IMR-90 (cell line): Measurements from ENCODE around the gene AMPD2. TPM values are rescaled to one million over a fixed set of nuclear protein-coding genes. Genes with fewer than 3 reads are reported as not detected.

Experiments
- ATAC-seq: fragments of 200-7000 bp; cut with Tn5 transposase; 2 replicates; pipeline ENCODE4 v1.9.1; 2020; ENCODE audit warnings: low read depth, mild to moderate bottlenecking, moderate library complexity
- BruUV-seq: library from RNA; stranded (reverse); fragments of 400-500 nt; replicated peaks from 2 replicates; lab custom pipeline; 2021; lab: Mats Ljungman, UMichigan
- CTCF ChIA-PET: fragments of 300-600 bp; formaldehyde crosslinking; extraction: SDS; loops from one replicate; lab custom pipeline; 2021; ENCODE audit warnings: antibody characterized with exemption; lab: Yijun Ruan, JAX
- POLR2A ChIA-PET: fragments of 300-600 bp; sonication (Branson Sonifier 250); formaldehyde crosslinking; loops from one replicate; lab custom pipeline; 2022; ENCODE audit warnings: antibody characterized with exemption; ENCODE audit not compliant: unreplicated experiment; lab: Charles Lee
- DNase-seq: peaks from one replicate; pipeline ENCODE4 v3.0.0; 2013
- H2AFZ ChIP-seq: replicated peaks from 2 replicates; pipeline ENCODE3; 2013; ENCODE audit warnings: low read length, mild to moderate bottlenecking; ENCODE audit not compliant: poor library complexity
- H2AK5ac ChIP-seq: 2 replicates; pipeline ENCODE4 v1.6.1; 2013; ENCODE audit warnings: low read depth, low read length, inconsistent platforms
- H2AK9ac ChIP-seq: replicated peaks from 2 replicates; pipeline ENCODE3; 2013; ENCODE audit warnings: mild to moderate bottlenecking, low read depth, low read length, moderate library complexity; ENCODE audit not compliant: poor library complexity
- H2BK120ac ChIP-seq: 2 replicates; pipeline ENCODE4 v1.6.1; 2013; ENCODE audit warnings: low read depth, low read length, inconsistent platforms
- H2BK15ac ChIP-seq: 3 replicates; pipeline ENCODE4 v1.6.1; 2013; ENCODE audit warnings: low read depth, low read length, inconsistent platforms
- H2BK20ac ChIP-seq: 2 replicates; pipeline ENCODE4 v1.6.1; 2013; ENCODE audit warnings: low read depth, mild to moderate bottlenecking, inconsistent platforms, low read length, moderate library complexity
- H2BK5ac ChIP-seq: 2 replicates; pipeline ENCODE4 v1.6.1; 2013; ENCODE audit warnings: mild to moderate bottlenecking, low read depth, low read length, inconsistent platforms; ENCODE audit not compliant: poor library complexity, severe bottlenecking
- H3K14ac ChIP-seq: replicated peaks from 2 replicates; pipeline ENCODE4 v1.6.1; 2013; ENCODE audit warnings: low read depth, low read length, inconsistent platforms
- H3K18ac ChIP-seq: 2 replicates; pipeline ENCODE4 v1.6.1; 2013; ENCODE audit warnings: low read depth, low read length, control low read depth
- H3K23ac ChIP-seq: 2 replicates; pipeline ENCODE4 v1.6.1; 2013; ENCODE audit warnings: low read depth, low read length, inconsistent platforms
- H3K27ac ChIP-seq: 2 replicates; pipeline ENCODE4 v1.5.1; 2013; ENCODE audit warnings: mild to moderate bottlenecking, control low read depth, low read length; ENCODE audit not compliant: insufficient read depth
- H3K27me3 ChIP-seq: 2 replicates; pipeline ENCODE4 v1.6.1; 2013; ENCODE audit warnings: low read length; ENCODE audit not compliant: control insufficient read depth, insufficient read depth
- H3K36me3 ChIP-seq: 2 replicates; pipeline ENCODE4 v1.6.1; 2013; ENCODE audit warnings: low read length, mixed read lengths; ENCODE audit not compliant: control insufficient read depth, insufficient read depth
- H3K4ac ChIP-seq: 2 replicates; pipeline ENCODE4 v1.6.1; 2013; ENCODE audit warnings: low read depth, low read length, inconsistent platforms
- H3K4me1 ChIP-seq: 2 replicates; pipeline ENCODE4 v1.6.1; 2013; ENCODE audit warnings: low read length, mixed read lengths; ENCODE audit not compliant: control insufficient read depth, insufficient read depth
- H3K4me2 ChIP-seq: 2 replicates; pipeline ENCODE4 v1.6.1; 2013; ENCODE audit warnings: low read depth, mild to moderate bottlenecking, control low read depth, low read length, moderate library complexity
- H3K4me3 ChIP-seq: 2 replicates; pipeline ENCODE4 v1.5.1; 2013; ENCODE audit warnings: low read depth, mild to moderate bottlenecking, control low read depth, low read length, moderate library complexity; ENCODE audit not compliant: insufficient read depth
- H3K56ac ChIP-seq: 2 replicates; pipeline ENCODE4 v1.6.1; 2013; ENCODE audit warnings: low read length, inconsistent platforms; ENCODE audit not compliant: insufficient read depth; ENCODE audit errors: extremely low read depth
- H3K79me1 ChIP-seq, 2 experiments: 2 replicates each; pipeline ENCODE4 v1.6.1; 2013; ENCODE audit warnings: low read length in 2 of 2, inconsistent platforms in 1 of 2, low read depth in 1 of 2
- H3K9ac ChIP-seq: 2 replicates; pipeline ENCODE4 v1.6.1; 2013; ENCODE audit warnings: low read depth, low read length, control low read depth
- H3K9me1 ChIP-seq: 2 replicates; pipeline ENCODE4 v1.6.1; 2013; ENCODE audit warnings: low read length, inconsistent platforms; ENCODE audit not compliant: insufficient read depth
- H3K9me3 ChIP-seq: 2 replicates; pipeline ENCODE4 v1.6.1; 2013; ENCODE audit warnings: low read length; ENCODE audit not compliant: control insufficient read depth, insufficient read depth
- H4K20me1 ChIP-seq: 2 replicates; pipeline ENCODE4 v1.6.1; 2013; ENCODE audit warnings: low read length, inconsistent platforms; ENCODE audit not compliant: insufficient read depth
- H4K5ac ChIP-seq: 2 replicates; pipeline ENCODE4 v1.6.1; 2013; ENCODE audit warnings: mild to moderate bottlenecking, low read depth, low read length, control low read depth
- H4K8ac ChIP-seq, 2 experiments: 2 replicates each; pipeline ENCODE4 v1.6.1; 2013; ENCODE audit warnings: low read depth in 2 of 2, low read length in 2 of 2, control low read depth in 1 of 2, inconsistent platforms in 1 of 2
- H4K91ac ChIP-seq: 2 replicates; pipeline ENCODE4 v1.6.1; 2013; ENCODE audit warnings: low read depth, low read length, inconsistent platforms; ENCODE audit not compliant: insufficient read depth
- CEBPB ChIP-seq: IDR thresholded peaks from 2 replicates; pipeline ENCODE4 v1.6.1; 2012; ENCODE audit warnings: low read depth, low read length, improper control_type of control experiment
- FOS ChIP-seq: fragments of 150-350 bp; IDR thresholded peaks from 2 replicates; pipeline ENCODE4 v1.6.1; 2016; ENCODE audit warnings: low read depth, low read length
- NFE2L2 ChIP-seq: fragments of 150-350 bp; IDR thresholded peaks from 2 replicates; pipeline ENCODE4 v1.6.1; 2016; ENCODE audit warnings: low read depth, mild to moderate bottlenecking, low read length
- USF2 ChIP-seq: fragments of 150-350 bp; IDR thresholded peaks from 2 replicates; pipeline ENCODE4 v1.6.1; 2017; ENCODE audit warnings: mild to moderate bottlenecking, antibody characterized with exemption, low read length, low read depth
- WGBS, 2 experiments: methylation state at CpG; one replicate each; pipeline versions ENCODE4 v1.1.5 to v1.1.7; 2013; ENCODE audit warnings: missing lambda C conversion rate in 2 of 2; ENCODE audit not compliant: insufficient read length in 1 of 2; ENCODE audit errors: extremely low coverage in 2 of 2; 5-methylcytosine and 5-hydroxymethylcytosine counted together
- dilution Hi-C: fragments of 300-500 bp; cut with HindIII; formaldehyde crosslinking; loops from one replicate; pipeline ENCODE4 v1.14.3; 2018; ENCODE audit warnings: low sequenced_read_pairs; ENCODE audit not compliant: unreplicated experiment
- in situ Hi-C: fragments of 300-500 bp; cut with MboI; formaldehyde crosslinking; loops from 3 replicates; pipeline ENCODE4 v1.14.3; 2019; ENCODE audit warnings: low sequenced_read_pairs, inconsistent platforms, mixed read lengths
- intact Hi-C: fragments of 100-400 bp; cut with micrococcal nuclease; formaldehyde crosslinking; loops from 2 replicates; pipeline ENCODE4 v1.10.0; 2022
- polyA plus RNA-seq, 3 experiments: library from polyadenylated mRNA; depleted of rRNA; stranded (reverse); fragments of >200 nt; gene quantifications; 2 replicates each; pipeline ENCODE4 v1.2.3, GENCODE V29; 2012; ENCODE audit warnings: low replicate concordance in 1 of 3
- total RNA-seq: library from RNA; depleted of rRNA; stranded (reverse); fragments of >200 nt; gene quantifications from 2 replicates; pipeline ENCODE4 v1.2.3, GENCODE V29; 2012

AMPD2 gene
- total and polyA plus RNA-seq, 2 of the 4 experiments (the other 2 are of a cell fraction), result 61.5 to 103 TPM

- TF ChIP-seq USF2, result peak; percentile 91
These were observed at the start of gene AMPD2, which contains the start of gene GNAT2 (continued) for GRCh38 chr1:109619576-109620400.

- no TSS peak for BruUV-seq
- no peaks in the 10 kb centered on the region for H3K36me3 ChIP-seq
- peaks cover 10% of the 10 kb centered on the region for H3K9me1 ChIP-seq
- dilution Hi-C loops, result no loop called here
- H3K9me3 ChIP-seq, result no peaks in the 10 kb centered on the region
- H2BK15ac ChIP-seq, result no peak overlapping the region
- no peak overlapping the region for H3K18ac ChIP-seq
- no peak overlapping the region for H2AK9ac ChIP-seq
- H4K8ac ChIP-seq, result no peak overlapping the region
- no peak overlapping the region for H3K9ac ChIP-seq
- no peak overlapping the region for H2BK20ac ChIP-seq
- no peak for TF ChIP-seq NFE2L2
- no peak for TF ChIP-seq FOS
- peak; percentile 43; the same call in 1 of the 2 replicates for TF ChIP-seq CEBPB
- peak; percentile 50 for DNase-seq
- H3K4ac ChIP-seq, result no peak overlapping the region
- no peak overlapping the region for H3K56ac ChIP-seq
- no peaks in the 10 kb centered on the region for H3K27me3 ChIP-seq
- no peak overlapping the region for H2AK5ac ChIP-seq
- H2BK5ac ChIP-seq, result no peak overlapping the region
- intact Hi-C loops, result no loop called here
- peaks cover 31 to 70% of the 10 kb centered on the region in 2 experiments for H3K79me1 ChIP-seq
- 74% methylated on average over 3 of the region's 3 CpGs; no CpG with 5 or more reads in 1 of the 2 experiments for WGBS, 2 experiments
- H3K4me2 ChIP-seq, result no peak overlapping the region; the same call in 1 of the 2 replicates
- ATAC-seq, result peak; percentile 56
- no peak overlapping the region for H2BK120ac ChIP-seq
- peaks cover 7% of the 10 kb centered on the region; the same call in 1 of the 2 replicates for H3K4me1 ChIP-seq
- POLR2A ChIA-PET, result no interaction called here
- H3K4me3 ChIP-seq, result no peak overlapping the region
- 0 out of 2 replicates have a peak overlapping the region, but pooled peaks have one; percentile 35 for H3K14ac ChIP-seq
- no peak overlapping the region for H2AFZ ChIP-seq
- no peak overlapping the region; the same call in 1 of the 2 replicates for H4K5ac ChIP-seq
- CTCF ChIA-PET, result interaction anchor here (0.8 to 1.1 kb wide), 2 partner anchors 24 to 38 kb away, joined by 3 to 4 read pairs; no protein-coding TSS in a partner anchor
- in situ Hi-C loops, result no loop called here
- H3K27ac ChIP-seq, result no peak overlapping the region
- no peak overlapping the region for H4K91ac ChIP-seq
- H3K23ac ChIP-seq, result no peak overlapping the region
- H4K20me1 ChIP-seq, result peaks cover 80% of the 10 kb centered on the region
These were observed 49.2 kb upstream of the AMPD2 start for GRCh38 chr1:109570414-109570813.
